DMS 273 treated with DMSO at 0.1 percent for 48 hours (cell line): ENCODE data around the gene TMEM232.
"Not testable (repeated sequence)": the region's sequence is repeated elsewhere in the genome, so short reads cannot be mapped to it uniquely, and the experiment has no call there.

ENCODE experiments used
- DNase-seq: peaks from one replicate; lab custom pipeline; 2025; lab: John Stamatoyannopoulos, UW

TMEM232 gene

DNA sequence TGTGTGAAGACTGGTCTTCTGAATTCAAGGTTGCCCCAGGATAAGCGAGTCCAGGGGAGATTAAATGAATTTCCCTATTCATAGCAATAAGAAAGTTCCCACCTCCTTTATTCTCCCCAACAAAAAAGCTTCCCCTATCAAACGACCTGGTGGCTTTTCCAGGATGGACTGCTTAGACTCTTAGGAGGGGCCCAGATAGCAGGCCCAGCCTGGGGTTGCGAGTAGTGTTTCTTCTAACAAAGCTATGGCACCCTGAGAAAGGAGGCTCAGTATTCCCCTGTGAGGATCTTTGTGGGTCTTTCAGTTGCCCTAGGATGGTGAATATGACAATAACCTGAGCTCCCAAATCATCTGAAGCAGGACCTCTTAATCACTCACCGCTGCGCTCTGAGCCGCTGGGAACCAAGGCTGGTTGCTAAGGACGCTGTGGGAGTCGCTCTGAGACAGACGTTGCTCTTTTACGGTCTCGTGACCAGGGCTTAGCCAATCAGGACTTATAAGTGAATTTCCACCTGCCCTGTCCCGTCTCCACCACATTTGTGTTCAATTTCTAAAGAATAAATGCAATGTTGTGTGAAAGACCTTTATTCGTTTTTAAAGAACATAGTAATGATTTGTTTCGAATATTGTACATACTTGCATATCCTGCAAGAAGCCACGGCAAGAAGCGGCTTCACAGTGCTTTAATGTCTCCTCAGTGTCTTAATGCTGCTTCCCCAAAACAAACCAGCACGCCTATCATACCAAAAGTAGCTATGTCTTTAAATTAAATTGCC lies at the start of gene TMEM232:
TSS of gene TMEM232 (minus strand) at position 423 of the 776 bp plus-strand sequence. CDS start 59,319 bp downstream, outside the sequence.
- DNase-seq = peak; percentile 44

DNA sequence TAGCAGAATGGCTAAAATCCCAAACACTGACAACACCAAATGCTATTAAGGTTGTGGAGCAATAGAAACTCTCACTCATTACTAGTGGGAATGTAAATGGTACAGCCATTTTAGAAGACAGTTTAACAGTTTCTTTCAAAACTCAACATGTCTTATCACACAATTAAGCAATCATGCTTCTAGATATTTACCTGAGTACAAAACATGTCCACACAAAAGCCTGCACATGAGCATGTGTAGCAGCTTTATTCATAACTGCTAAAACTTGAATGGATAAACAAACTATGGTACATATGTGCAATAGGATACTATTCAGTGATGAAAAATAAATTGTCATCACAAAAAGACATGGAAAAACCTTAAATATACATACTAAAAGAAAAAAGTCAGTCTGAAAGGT lies 43.8 kb upstream of the TMEM232 start:
- DNase-seq = no peak

DNA sequence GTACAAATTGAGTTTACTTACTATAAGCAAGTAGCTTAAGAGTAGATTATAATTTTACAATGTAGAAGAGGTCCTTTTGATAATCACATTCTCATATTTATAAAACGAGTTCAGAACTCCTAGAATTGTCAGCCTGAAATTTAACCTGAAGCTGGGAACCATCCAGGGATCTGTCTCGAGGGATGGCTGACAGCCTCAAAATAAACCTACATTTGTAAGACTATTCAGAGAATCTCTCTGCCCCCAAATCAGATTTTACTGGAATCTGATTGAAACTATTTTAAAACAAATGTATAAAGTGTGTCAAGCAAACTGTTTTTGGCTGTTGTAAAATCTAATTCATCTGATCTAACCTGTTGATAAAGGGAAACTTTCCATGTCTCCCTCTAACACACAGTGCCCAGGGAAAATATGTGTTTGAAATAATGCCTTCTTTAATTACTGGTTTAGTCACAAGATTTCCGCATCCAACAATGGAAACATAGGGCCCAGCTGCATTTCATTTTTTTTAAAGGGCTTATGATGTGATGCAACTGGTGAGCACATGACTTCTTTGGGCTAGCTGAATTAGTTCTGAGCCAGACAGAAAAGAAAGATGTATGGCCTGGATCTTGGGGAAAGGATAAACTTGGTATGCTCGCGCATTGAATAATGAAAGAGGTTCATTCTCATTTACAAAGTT lies 42.7 kb upstream of the TMEM232 start:
- no peak for DNase-seq

DNA sequence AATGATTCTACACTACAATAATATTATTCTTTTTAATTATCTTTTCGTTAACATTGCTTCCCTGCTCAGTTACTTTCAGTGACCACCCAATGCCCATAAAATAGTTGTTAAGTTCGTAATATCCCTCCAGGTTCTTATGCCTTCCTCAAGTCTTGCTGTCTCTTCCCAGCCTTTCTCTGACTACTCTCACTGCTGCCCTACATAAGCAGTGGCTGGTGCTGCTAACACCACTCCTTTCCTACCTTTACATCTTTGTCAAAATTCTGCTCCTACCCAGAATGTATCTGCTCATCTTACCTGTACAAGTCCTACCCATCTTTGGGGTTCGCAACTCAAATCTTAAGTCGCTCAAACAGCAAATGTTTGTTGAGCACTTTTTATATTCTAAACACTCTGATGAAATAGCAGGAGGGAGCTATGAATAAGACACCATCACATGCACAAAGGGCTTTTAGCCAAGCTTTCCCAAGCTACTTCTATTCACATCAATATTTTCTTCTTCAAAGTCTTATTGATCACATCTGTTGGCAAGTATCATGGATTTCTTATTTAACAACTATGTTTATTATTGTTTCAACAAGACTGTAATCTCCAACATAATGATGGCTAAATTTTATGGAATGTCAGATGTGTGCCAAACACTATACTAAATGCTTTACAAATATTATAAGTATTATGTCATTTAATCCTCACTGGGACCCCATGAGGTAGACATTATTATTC lies 41.8 kb upstream of the TMEM232 start:
- DNase-seq = no peak

DNA sequence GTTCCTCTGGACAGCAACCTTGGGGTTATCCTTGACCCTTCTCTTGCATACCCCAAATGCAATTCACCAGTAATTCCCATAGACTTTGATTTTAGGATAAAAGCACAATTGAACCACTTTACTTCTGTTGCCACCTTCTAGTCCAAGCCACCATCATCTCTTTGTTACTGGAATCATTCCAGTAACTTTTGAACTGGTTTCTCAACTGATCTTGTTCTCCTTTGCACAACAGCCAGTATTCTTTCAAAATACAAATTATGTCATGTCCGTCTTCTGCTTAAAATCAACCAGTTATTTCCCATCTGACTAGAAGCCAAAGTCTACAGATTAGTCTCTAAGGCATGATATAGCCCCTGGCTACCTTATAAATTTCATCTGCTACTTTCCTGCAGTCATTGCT lies 33.7 kb upstream of the TMEM232 start:
- no peak for DNase-seq

DNA sequence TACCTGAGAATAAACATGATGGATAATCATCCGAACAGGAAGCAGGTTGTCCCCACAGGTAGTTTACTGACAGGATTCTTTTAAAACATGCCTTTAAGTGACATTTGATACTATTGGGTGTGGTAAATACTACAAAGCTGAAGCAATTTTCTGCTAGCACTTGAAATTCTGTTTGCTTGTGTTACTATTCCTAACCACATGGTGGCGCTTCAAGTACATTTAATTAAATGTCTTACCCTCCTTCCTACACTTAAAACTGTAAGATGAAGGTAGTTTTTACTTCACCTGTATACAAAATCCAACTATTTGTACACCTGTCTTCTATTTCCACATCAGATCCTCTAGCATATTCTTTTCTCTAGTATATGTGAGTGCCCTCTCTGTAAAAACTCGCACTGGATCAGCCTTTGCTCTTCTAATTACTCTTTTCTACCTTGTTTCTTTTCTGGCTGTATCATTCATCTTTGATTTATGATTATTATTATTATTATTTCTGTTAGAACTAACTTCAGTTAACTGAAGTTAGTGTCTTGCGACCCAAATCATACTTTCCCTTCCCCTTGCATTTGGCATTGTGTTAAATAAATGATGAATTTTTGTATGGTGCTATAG lies 30.8 kb upstream of the TMEM232 start:
- DNase-seq = no peak

DNA sequence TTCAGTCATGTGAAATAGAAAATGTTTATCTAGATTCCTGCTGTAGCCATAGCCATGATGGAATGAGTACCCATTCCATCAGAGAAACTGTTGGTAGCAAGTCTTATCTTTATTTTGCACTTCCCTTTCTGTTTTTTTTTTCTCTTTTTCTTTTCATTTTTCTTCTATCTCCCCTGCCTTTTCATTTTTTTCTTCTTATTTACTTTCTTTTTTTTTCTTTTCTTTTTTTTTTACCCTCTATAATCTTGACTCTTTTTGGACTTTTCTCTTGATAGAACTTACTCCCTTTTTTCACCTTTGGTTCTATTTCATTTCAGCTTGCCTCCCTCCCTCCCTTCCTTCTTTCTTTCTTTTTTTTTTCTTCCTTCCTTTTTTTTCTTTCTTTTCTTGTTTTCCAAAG lies 27.7 kb upstream of the TMEM232 start:
- no peak for DNase-seq

DNA sequence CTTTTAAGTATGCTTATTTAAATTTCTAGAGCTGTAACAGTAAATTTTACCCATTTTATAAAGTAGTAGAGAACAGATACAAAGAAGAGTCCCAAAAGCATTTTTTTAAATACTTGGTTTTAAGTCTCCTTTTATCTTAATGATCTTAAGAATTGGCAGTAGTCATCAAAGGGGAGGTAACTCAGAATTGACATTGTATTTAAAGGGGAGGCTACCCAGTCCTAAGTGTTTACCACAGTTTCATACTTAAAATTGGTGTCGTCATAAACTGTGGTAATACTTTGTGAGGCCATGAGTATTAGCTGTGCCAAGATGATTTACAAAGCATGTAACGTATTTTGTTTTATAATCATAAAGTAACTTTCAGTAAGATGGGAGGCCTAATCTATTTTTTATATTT lies 27.1 kb upstream of the TMEM232 start:
- DNase-seq = no peak

DNA sequence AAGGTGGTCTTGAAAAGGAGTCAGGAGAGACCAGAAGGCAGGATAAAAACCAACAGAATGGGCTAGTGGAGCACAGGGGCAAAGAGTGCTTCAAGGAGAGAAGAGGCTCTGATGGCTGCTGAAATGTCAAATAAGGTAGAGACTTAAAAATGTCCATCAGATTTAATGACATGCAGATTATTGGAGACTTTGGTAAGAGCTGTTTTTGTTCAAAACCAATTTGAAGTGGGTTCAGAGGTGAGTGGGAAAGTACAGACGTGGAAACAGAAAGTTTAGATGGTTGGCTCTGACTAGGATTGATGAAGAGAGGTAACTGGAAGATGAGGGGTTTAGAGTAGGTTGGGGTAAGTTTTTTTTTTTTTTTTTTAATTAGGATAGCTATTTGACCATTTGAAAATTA lies 26.5 kb upstream of the TMEM232 start:
- no peak for DNase-seq

DNA sequence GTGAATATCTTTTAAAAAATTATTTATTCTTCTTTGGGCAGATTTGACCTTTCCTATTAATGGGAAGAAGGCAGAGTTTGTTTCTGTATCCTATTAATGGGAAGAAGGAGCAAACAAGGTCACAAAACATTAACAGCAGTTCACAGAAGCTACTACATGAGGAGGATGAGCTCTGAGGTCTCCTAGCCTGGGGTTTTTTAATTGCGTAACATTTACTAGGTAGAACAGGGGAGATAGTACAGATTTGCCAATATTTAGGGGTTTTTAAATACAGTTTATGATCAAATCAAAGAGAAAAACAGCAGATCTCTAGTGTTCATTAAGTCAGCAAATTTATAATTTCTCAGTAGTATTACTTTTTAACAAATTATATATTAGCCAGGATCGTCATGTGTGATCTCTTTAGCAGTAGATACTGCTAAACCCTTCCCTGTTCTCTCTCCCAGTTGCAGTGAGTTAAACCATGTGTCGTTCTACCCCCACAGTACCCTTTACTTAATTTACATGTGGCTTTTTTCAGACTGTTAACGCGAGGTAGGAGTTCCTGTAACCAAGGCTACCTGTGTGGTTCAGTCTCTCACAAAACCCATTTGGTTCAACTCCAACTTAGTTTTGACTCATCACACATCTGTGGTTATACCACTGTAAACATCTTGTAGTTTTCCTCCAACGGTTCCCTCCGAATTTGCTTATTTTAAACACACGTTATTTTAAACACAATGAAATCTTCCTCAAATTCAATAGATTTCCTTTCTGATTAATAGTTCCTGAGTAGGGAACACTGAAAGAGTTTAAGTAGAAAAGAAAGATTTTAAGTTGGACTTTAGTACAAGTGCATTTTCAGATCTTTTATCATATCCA lies 25.7 kb upstream of the TMEM232 start:
- DNase-seq = no peak

DNA sequence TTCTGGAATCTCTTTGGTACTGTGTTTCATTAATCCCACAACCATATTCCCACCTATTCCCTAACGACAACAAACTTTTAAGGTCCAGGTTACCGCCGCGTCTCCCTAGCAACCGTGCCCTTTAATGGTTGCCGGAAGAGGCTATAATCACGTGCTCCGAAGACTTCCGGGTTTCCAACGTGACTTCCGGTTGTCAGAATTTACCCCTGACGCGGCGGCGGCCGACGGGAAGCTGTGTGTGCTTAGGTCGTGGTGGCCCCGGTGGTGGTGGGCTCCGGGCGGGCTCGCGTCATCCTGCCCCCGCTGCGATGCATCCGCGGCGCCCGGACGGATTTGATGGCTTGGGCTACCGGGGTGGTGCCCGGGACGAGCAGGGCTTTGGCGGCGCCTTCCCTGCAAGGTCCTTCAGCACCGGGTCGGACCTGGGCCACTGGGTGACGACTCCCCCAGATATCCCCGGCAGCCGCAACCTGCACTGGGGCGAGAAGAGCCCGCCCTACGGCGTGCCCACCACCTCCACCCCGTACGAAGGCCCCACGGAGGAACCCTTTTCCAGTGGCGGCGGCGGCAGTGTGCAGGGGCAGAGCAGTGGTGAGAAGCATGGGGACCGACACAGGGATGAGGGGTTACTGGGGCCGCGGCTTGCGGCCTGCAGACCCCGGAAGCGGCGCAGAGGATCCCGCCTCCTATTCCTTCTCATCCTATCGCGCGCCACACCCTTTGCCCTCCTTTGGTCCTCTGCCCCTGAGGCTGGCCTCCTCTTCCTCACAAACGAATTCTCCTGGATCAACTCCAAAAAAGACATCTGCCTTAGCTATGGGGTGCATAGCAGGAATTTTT lies 12.6 kb upstream of the TMEM232 start, which contains the start of gene SLC25A46:
TSS of gene SLC25A46 (plus strand) at position 196 of the 840 bp plus-strand sequence. CDS start at position 309, 113 bp downstream.
- DNase-seq = peak; percentile 85

DNA sequence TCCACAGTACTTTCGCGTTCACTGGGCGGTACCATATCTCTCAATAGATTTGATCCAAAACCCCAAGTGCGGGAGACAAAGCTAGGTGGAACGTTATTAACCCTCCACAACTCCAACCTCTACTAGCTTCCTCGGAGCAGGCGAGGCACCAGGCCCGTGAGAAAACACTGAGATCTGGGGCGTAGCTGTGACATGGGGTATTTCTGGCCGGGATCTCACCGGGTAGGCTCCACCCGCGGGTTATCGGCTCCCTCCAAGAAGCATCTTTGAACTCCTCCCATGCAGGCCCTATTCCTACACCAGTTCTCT lies 12.0 kb upstream of the TMEM232 start:
- no peak for DNase-seq

DNA sequence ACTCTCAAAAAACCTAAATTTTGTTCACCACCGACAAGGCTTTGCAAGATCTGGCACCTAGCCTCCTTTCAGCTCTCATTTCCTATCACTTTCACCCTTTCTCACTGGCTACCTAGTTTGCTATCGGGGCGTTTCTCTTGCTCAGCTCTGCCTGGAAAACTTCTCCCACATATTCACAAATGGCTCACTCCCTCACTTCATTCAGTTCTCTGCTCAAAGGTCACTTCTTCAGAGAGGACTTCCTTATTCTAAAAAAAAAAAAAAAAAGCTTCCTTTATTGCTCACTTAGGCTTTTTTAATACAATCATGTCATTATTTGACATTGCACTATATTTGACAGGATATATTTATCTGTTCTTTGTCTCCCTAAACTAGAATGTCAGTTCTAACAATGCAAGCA lies 10.3 kb upstream of the TMEM232 start:
- no peak for DNase-seq

DNA sequence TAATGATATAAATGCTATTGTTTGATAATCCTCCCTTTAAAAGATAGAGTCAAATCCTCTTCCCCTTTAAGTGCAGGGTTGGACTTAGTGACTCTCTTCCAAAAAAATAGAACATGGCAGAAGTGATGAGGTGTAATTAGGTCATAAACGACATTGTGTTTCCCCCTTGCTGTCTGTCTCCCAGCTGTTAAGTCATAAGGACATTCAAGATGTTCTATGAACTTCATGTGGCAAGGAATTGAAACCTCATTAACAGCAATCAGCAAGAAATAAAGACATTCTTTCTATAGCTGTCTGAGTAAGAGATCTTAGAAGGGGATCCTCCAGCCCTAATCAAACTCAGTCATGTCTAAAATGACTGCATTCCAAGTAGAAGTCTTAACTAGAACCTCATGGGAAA lies 9.1 kb upstream of the TMEM232 start:
- no peak for DNase-seq

DNA sequence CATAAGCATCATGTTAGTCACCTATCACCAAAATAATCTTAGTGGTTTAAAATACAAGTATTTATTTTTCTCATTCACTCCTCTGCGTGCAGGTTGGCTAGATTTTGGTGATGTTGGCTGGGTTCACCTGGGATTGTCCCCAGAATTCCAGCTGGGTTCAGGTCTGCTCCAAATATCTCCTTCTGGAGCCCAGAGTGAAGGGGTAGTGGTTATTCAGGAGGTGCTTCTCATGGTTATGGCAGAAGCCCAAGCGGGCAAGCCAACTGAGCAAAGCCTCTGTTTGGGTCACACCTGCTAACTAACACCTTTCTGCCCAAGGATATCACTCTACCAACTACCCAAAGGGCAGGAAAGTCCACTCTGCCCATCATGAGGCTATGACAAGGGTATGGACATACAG lies 7.6 kb upstream of the TMEM232 start:
- DNase-seq = no peak

DNA sequence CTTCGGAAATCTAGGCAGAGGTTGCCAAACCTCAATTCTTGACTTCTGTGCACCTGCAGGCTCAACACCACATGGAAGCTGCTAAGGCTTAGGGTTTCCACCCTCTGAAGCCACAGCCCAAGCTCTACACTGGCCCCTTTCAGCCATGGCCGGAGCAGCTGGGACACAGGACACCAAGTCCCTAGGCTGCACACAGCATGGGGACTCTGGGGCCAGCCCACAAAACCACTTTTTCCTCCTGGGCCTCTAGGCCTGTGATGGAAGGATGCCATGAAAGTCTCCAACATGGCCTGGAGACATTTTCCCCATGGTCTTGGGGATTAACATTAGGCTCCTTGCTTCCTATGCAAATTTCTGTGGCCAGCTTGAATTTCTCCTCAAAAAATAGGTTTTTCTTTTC lies 5.0 kb upstream of the TMEM232 start:
- DNase-seq = not testable (repeated sequence)

DNA sequence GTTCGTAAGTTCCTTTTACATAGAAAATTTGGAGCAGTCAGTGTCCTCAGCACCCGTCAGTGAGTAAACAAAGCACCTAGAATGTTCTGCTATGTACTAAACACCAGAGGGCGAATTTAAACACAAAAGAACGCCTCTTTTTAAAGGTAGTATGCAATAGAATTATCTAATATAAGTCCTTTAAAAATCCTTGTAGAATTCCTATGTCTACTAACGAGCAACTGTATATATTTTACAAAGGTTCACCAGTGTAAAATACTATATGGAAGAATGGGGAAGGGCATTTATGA lies 499 bp upstream of the TMEM232 start:
- no peak for DNase-seq

DNA sequence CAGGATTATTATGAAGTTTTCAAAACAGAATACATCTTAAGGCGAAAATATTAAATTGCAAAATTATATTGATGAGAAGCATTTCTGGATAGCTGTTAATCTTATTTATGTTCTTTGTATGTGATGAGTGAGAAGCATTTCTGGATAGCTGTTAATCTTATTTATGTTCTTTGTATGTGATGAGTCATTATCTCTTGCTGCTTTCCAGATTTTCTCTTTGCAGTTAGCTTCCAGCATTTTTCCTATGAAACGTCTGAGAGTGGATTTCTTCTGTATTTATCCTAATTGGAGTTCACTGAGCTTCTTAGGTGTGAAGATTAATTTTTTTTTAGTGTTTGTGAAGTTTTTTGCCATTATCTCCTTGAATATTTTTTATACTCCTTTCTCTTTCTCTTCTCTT lies 8.2 kb downstream of the TMEM232 start:
- no peak for DNase-seq

DNA sequence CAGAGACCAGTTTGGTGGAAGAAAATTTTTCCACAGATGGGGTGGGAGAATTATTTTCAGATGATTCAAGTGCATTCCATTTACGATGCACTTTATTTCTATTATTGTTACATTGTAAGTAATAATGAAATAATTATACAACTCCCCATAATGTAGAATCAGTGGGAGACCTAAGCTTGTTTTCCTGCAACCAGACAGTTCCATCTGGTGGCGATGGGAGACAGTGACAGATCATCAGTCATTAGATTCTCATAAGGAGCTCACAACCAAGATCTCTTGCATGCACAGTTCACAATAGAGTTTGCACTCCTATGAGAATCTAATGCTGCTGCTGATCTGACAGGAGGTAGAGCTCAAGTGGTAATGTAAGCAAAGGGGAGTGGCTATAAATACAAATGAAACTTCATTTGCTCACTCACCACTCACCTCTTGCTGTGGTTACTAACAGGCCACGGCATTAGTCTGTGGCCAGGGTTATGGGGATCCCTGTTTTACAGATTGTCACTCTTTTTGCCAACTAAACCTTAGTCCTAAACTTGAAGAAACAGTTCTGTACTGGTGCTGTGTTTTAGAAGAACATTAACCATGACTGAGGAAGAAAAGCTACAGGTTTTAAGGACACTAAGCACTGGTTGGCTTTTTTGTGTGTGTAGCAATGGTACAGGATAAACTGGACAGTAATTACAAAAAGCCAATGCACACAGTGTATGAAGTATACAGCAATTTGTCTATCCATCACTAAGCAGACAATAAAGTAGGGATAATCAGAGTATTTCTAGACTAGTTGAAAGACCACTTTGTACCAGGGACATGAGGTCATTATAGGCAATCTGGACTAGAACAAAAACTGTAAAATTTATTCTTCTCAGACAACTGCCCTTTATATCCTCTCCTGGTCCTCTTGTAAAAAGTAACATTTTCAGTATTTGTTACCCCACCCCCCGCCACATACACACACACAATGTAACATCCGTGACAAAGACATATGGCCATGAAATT lies 9.9 kb downstream of the TMEM232 start:
- no peak for DNase-seq
